HEK293 (cell line): ENCODE results near the gene COX19.

Experiments
- CTCF ChIA-PET: fragments of 350-600 bp; formaldehyde crosslinking; extraction: SDS; loops from one replicate; lab custom pipeline; 2021; ENCODE audit warnings: antibody characterized with exemption; lab: Yijun Ruan, JAX
- POLR2A ChIA-PET: fragments of 300-600 bp; formaldehyde crosslinking; extraction: SDS; loops from one replicate; lab custom pipeline; 2020; ENCODE audit warnings: antibody characterized with exemption, inconsistent platforms; lab: Yijun Ruan, JAX
- H3K27ac ChIP-seq: fragments of 200-500 bp; sonication (Bioruptor generic); 2 replicates; pipeline ENCODE4 v1.5.1; 2014; ENCODE audit warnings: low read depth, low read length, control low read depth, inconsistent platforms; ENCODE audit errors: extremely low read depth
- H3K36me3 ChIP-seq, 2 experiments: fragments of 200-500 bp in 1 of 2; sonication (Bioruptor generic) in 1 of 2; 1 replicate in 1 of 2; 2 replicates in 1 of 2; pipeline ENCODE4 v1.5.1; 2014 to 2017; ENCODE audit warnings: inconsistent platforms in 2 of 2, low read length in 2 of 2; ENCODE audit not compliant: control insufficient read depth in 2 of 2, insufficient read depth in 1 of 2
- H3K4me1 ChIP-seq: fragments of 200-500 bp; sonication (Bioruptor generic); 2 replicates; pipeline ENCODE4 v1.5.1; 2014; ENCODE audit warnings: mild to moderate bottlenecking, low read length, inconsistent platforms; ENCODE audit not compliant: control insufficient read depth, insufficient read depth
- H3K4me3 ChIP-seq: 2 replicates; pipeline ENCODE4 v1.5.1; 2011; ENCODE audit warnings: low read depth, mild to moderate bottlenecking, control low read depth, low read length, moderate library complexity
- H3K9me3 ChIP-seq: fragments of 200-500 bp; sonication (Bioruptor generic); 2 replicates; pipeline ENCODE4 v1.5.1; 2014; ENCODE audit warnings: low read depth, low read length, inconsistent platforms; ENCODE audit not compliant: control insufficient read depth, insufficient read depth
- HIC1 ChIP-seq: fragments of 450-650 bp; formaldehyde crosslinking; IDR thresholded peaks from 2 replicates; pipeline ENCODE4 v1.5.1; 2016; ENCODE audit warnings: missing biosample characterization, missing genetic modification characterization
- HOXC10 ChIP-seq: sonication (generic); formaldehyde crosslinking; IDR thresholded peaks from 2 replicates; pipeline ENCODE4 v1.8.1; 2023; ENCODE audit warnings: mild to moderate bottlenecking, missing genetic modification reagents
- KLF8 ChIP-seq: fragments of 450-650 bp; formaldehyde crosslinking; IDR thresholded peaks from 2 replicates; pipeline ENCODE4 v1.5.1; 2016; ENCODE audit warnings: missing biosample characterization, missing genetic modification characterization
- PRDM1 ChIP-seq: fragments of 450-650 bp; formaldehyde crosslinking; IDR thresholded peaks from 2 replicates; pipeline ENCODE4; 2016; ENCODE audit warnings: missing biosample characterization, missing genetic modification characterization
- SCRT2 ChIP-seq: fragments of 450-650 bp; formaldehyde crosslinking; IDR thresholded peaks from 2 replicates; pipeline ENCODE4 v1.5.1; 2016; ENCODE audit warnings: missing biosample characterization, missing genetic modification characterization
- SETDB1 ChIP-seq: IDR thresholded peaks from one replicate; pipeline ENCODE4 v1.6.1; 2017; ENCODE audit warnings: mild to moderate bottlenecking, low read length, moderate library complexity, mixed read lengths; ENCODE audit not compliant: insufficient read length
- TRIM28 ChIP-seq: IDR thresholded peaks from 2 replicates; pipeline ENCODE4 v1.6.1; 2011; ENCODE audit warnings: low read length, control low read depth, borderline replicate concordance
- ZBTB6 ChIP-seq: fragments of 450-650 bp; formaldehyde crosslinking; IDR thresholded peaks from 2 replicates; pipeline ENCODE4 v1.5.1; 2017; ENCODE audit warnings: missing biosample characterization, missing genetic modification characterization
- ZNF10 ChIP-seq: fragments of 450-650 bp; formaldehyde crosslinking; IDR thresholded peaks from 2 replicates; pipeline ENCODE4 v1.5.1; 2017; ENCODE audit warnings: missing biosample characterization, missing genetic modification characterization
- ZNF169 ChIP-seq: fragments of 450-650 bp; formaldehyde crosslinking; IDR thresholded peaks from 2 replicates; pipeline ENCODE4 v1.5.1; 2016; ENCODE audit warnings: missing biosample characterization, missing genetic modification characterization
- ZNF248 ChIP-seq: fragments of 450-650 bp; formaldehyde crosslinking; IDR thresholded peaks from 2 replicates; pipeline ENCODE4 v1.5.1; 2017; ENCODE audit warnings: missing biosample characterization, missing genetic modification characterization
- ZNF324 ChIP-seq: fragments of 450-650 bp; formaldehyde crosslinking; IDR thresholded peaks from 2 replicates; pipeline ENCODE4 v1.5.1; 2016; ENCODE audit warnings: missing biosample characterization, missing genetic modification characterization
- ZNF341 ChIP-seq: fragments of 450-650 bp; formaldehyde crosslinking; IDR thresholded peaks from 2 replicates; pipeline ENCODE4; 2016; ENCODE audit warnings: low read depth, missing biosample characterization, missing genetic modification characterization
- ZNF48 ChIP-seq: fragments of 450-650 bp; formaldehyde crosslinking; IDR thresholded peaks from 2 replicates; pipeline ENCODE4 v1.5.1; 2016; ENCODE audit warnings: missing biosample characterization, missing genetic modification characterization
- ZNF501 ChIP-seq: fragments of 450-650 bp; formaldehyde crosslinking; IDR thresholded peaks from 2 replicates; pipeline ENCODE4 v1.5.1; 2016; ENCODE audit warnings: missing biosample characterization, missing genetic modification characterization
- ZNF558 ChIP-seq: fragments of 450-650 bp; formaldehyde crosslinking; IDR thresholded peaks from 2 replicates; pipeline ENCODE4 v1.5.1; 2016; ENCODE audit warnings: missing biosample characterization, missing genetic modification characterization
- ZNF561 ChIP-seq: fragments of 450-650 bp; IDR thresholded peaks from 2 replicates; pipeline ENCODE4 v1.5.1; 2018; ENCODE audit warnings: missing biosample characterization, missing genetic modification characterization, borderline replicate concordance
- ZNF660 ChIP-seq: fragments of 450-650 bp; IDR thresholded peaks from 2 replicates; pipeline ENCODE4 v1.5.1; 2018; ENCODE audit warnings: missing biosample characterization, mild to moderate bottlenecking, missing genetic modification characterization
- ZNF701 ChIP-seq: fragments of 450-650 bp; formaldehyde crosslinking; IDR thresholded peaks from 2 replicates; pipeline ENCODE4 v1.5.1; 2016; ENCODE audit warnings: missing biosample characterization, missing genetic modification characterization
- ZNF776 ChIP-seq: fragments of 450-650 bp; formaldehyde crosslinking; IDR thresholded peaks from 2 replicates; pipeline ENCODE4 v1.5.0; 2017; ENCODE audit warnings: missing biosample characterization, missing genetic modification characterization, borderline replicate concordance
- ZNF791 ChIP-seq: fragments of 450-650 bp; formaldehyde crosslinking; IDR thresholded peaks from 2 replicates; pipeline ENCODE4 v1.5.1; 2016; ENCODE audit warnings: missing biosample characterization, missing genetic modification characterization
- ZNF843 ChIP-seq: fragments of 450-650 bp; formaldehyde crosslinking; IDR thresholded peaks from 2 replicates; pipeline ENCODE4 v1.5.1; 2016; ENCODE audit warnings: missing biosample characterization, missing genetic modification characterization

The COX19 gene

GRCh38 chr7:956031-956430 lies 19.3 kb downstream of the COX19 start:
- POLR2A ChIA-PET = no interaction called here
- Histone ChIP-seq H3K36me3 (no peaks in the 10 kb centered on the region), H3K4me1 (no peaks in the 10 kb centered on the region; the same call in 1 of the 2 replicates), H3K27ac (no peak overlapping the region)
- TF ChIP-seq SCRT2 (tag by site-specific recombination) (no peak), ZNF843 (tag by site-specific recombination) (no peak), ZNF48 (tag by site-specific recombination) (no peak), ZNF791 (tag by site-specific recombination) (no peak), ZNF341 (tag by site-specific recombination) (no peak), PRDM1 (tag by site-specific recombination) (no peak), SETDB1 (no peak), TRIM28 (no peak), ZNF701 (tag by site-specific recombination) (no peak), KLF8 (tag by site-specific recombination) (no peak), ZNF660 (tag by site-specific recombination) (no peak), ZNF10 (tag by site-specific recombination) (no peak)
- TF ChIP-seq, all 188 proteins: peak for 0
- Histone ChIP-seq H3K4me3 (no peak overlapping the region), H3K9me3 (no peaks in the 10 kb centered on the region)
- CTCF ChIA-PET = no interaction called here

GRCh38 chr7:954330-955238 lies 20.8 kb downstream of the COX19 start, which contains the start of gene ADAP1:
Gene ADAP1, minus strand, starts transcription at chr7:954680. Its CDS starts 203 bp downstream, at chr7:954477.
- Histone ChIP-seq H3K27ac (peak within 1 kb of the TSS; percentile 41; the same call in 1 of the 2 replicates), H3K9me3 (no peaks in the 10 kb centered on the region), H3K36me3 (no peaks in the 10 kb centered on the region), H3K4me1 (no peaks in the 10 kb centered on the region; the same call in 1 of the 2 replicates), H3K4me3 (peak within 1 kb of the TSS; percentile 42)
- TF ChIP-seq ZNF561 (tag by site-specific recombination) (no peak), ZNF776 (tag by site-specific recombination) (no peak), HOXC10 (CRISPR knock-in tag) (no peak), ZBTB6 (no peak), ZNF558 (tag by site-specific recombination) (no peak), ZNF324 (tag by site-specific recombination) (no peak), HIC1 (tag by site-specific recombination) (no peak), ZNF169 (tag by site-specific recombination) (no peak), ZNF248 (tag by site-specific recombination) (no peak), ZNF660 (tag by site-specific recombination) (no peak), ZNF501 (tag by site-specific recombination) (no peak)
- CTCF ChIA-PET = no interaction called here
- POLR2A ChIA-PET = no interaction called here
